WTC11 (cell line): ENCODE results near the gene P3H3. TPM values are rescaled to one million over a fixed set of nuclear protein-coding genes. Genes with fewer than 3 reads are reported as not detected.

Experiments
- ATAC-seq: fragments of 200-7000 bp; cut with Tn5 transposase; 2 replicates; pipeline ENCODE4 v1.10.0; 2021; ENCODE audit warnings: mild to moderate bottlenecking, moderate library complexity
- CTCF ChIA-PET: fragments of 300-600 bp; sonication (Branson Sonifier 250); formaldehyde crosslinking; loops from one replicate; lab custom pipeline; 2021; ENCODE audit warnings: antibody characterized with exemption; lab: Charles Lee
- POLR2A ChIA-PET: fragments of 350-600 bp; sonication (Branson Sonifier 250); formaldehyde crosslinking; loops from one replicate; lab custom pipeline; 2021; ENCODE audit warnings: antibody characterized with exemption; lab: Charles Lee
- DNase-seq: peaks from one replicate; pipeline ENCODE4 v3.0.0; 2021; ENCODE audit warnings: low spot score
- H3K27ac Mint-ChIP-seq: 2 replicates; pipeline ENCODE4 v1.8.0; 2021; ENCODE audit warnings: mixed read lengths
- H3K27me3 Mint-ChIP-seq: 2 replicates; pipeline ENCODE4 v1.8.0; 2021; ENCODE audit warnings: low read depth, mild to moderate bottlenecking, moderate library complexity, mixed read lengths
- H3K36me3 Mint-ChIP-seq: 2 replicates; pipeline ENCODE4 v1.8.0; 2021; ENCODE audit warnings: mixed read lengths
- H3K4me1 Mint-ChIP-seq: 2 replicates; pipeline ENCODE4 v1.8.0; 2022; ENCODE audit warnings: mixed read lengths
- H3K4me3 Mint-ChIP-seq: 2 replicates; pipeline ENCODE4 v1.8.0; 2021; ENCODE audit warnings: mild to moderate bottlenecking, moderate library complexity, mixed read lengths
- H3K9me3 Mint-ChIP-seq: 2 replicates; pipeline ENCODE4 v1.8.0; 2021; ENCODE audit warnings: mixed read lengths
- AFF4 ChIP-seq: sonication (generic); formaldehyde crosslinking; IDR thresholded peaks from 2 replicates; pipeline ENCODE4 v1.8.1; 2023; ENCODE audit warnings: mild to moderate bottlenecking, missing genetic modification reagents, borderline replicate concordance
- ARID4B ChIP-seq: sonication (generic); formaldehyde crosslinking; IDR thresholded peaks from 2 replicates; pipeline ENCODE4 v1.8.0; 2023; ENCODE audit warnings: missing genetic modification reagents, mild to moderate bottlenecking, borderline replicate concordance
- ATF2 ChIP-seq: sonication (generic); formaldehyde crosslinking; IDR thresholded peaks from 2 replicates; pipeline ENCODE4 v1.8.1; 2022; ENCODE audit warnings: low read depth, missing genetic modification reagents, borderline replicate concordance
- CREM ChIP-seq: sonication (generic); formaldehyde crosslinking; IDR thresholded peaks from 2 replicates; pipeline ENCODE4 v1.8.1; 2022; ENCODE audit warnings: mild to moderate bottlenecking, missing genetic modification reagents, moderate library complexity
- E2F5 ChIP-seq: sonication (generic); formaldehyde crosslinking; IDR thresholded peaks from 2 replicates; pipeline ENCODE4 v1.8.1; 2022; ENCODE audit warnings: mild to moderate bottlenecking, moderate library complexity, missing genetic modification reagents
- ERG ChIP-seq: fragments of 250-450 bp; sonication (Bioruptor Pico); IDR thresholded peaks from 2 replicates; pipeline ENCODE4 v1.8.0; 2021; ENCODE audit warnings: mild to moderate bottlenecking
- FOXP1 ChIP-seq: sonication (generic); formaldehyde crosslinking; IDR thresholded peaks from 2 replicates; pipeline ENCODE4 v1.8.0; 2022; ENCODE audit warnings: missing genetic modification reagents, mild to moderate bottlenecking, moderate library complexity, borderline replicate concordance
- MYBL2 ChIP-seq: sonication (generic); formaldehyde crosslinking; IDR thresholded peaks from 2 replicates; pipeline ENCODE4 v1.8.1; 2023; ENCODE audit warnings: mild to moderate bottlenecking, moderate library complexity, missing genetic modification reagents
- NFATC4 ChIP-seq: fragments of 250-450 bp; sonication (Bioruptor Pico); IDR thresholded peaks from 2 replicates; pipeline ENCODE4 v1.9.0; 2021; ENCODE audit warnings: mild to moderate bottlenecking
- NFE2L1 ChIP-seq: sonication (generic); formaldehyde crosslinking; IDR thresholded peaks from 2 replicates; pipeline ENCODE4 v1.8.1; 2023; ENCODE audit warnings: missing genetic modification reagents
- PREB ChIP-seq: sonication (generic); formaldehyde crosslinking; IDR thresholded peaks from 2 replicates; pipeline ENCODE4 v1.8.1; 2022; ENCODE audit warnings: mild to moderate bottlenecking, missing genetic modification reagents, moderate library complexity, borderline replicate concordance
- TEAD1 ChIP-seq: sonication (generic); formaldehyde crosslinking; IDR thresholded peaks from 2 replicates; pipeline ENCODE4 v1.8.0; 2022; ENCODE audit warnings: mild to moderate bottlenecking, missing genetic modification reagents
- TEAD4 ChIP-seq: sonication (generic); formaldehyde crosslinking; IDR thresholded peaks from 2 replicates; pipeline ENCODE4 v1.8.0; 2022; ENCODE audit warnings: mild to moderate bottlenecking, missing genetic modification reagents
- ZBTB43 ChIP-seq: sonication (generic); formaldehyde crosslinking; IDR thresholded peaks from 2 replicates; pipeline ENCODE4 v1.8.1; 2023; ENCODE audit warnings: mild to moderate bottlenecking, missing genetic modification reagents
- ZNF219 ChIP-seq: sonication (generic); formaldehyde crosslinking; IDR thresholded peaks from 2 replicates; pipeline ENCODE4 v1.8.0; 2023; ENCODE audit warnings: missing genetic modification reagents, mild to moderate bottlenecking, borderline replicate concordance
- ZNF317 ChIP-seq: sonication (generic); formaldehyde crosslinking; IDR thresholded peaks from 2 replicates; pipeline ENCODE4 v1.8.1; 2023; ENCODE audit warnings: low read depth, mild to moderate bottlenecking, moderate library complexity, missing genetic modification reagents, borderline replicate concordance
- ZNF416 ChIP-seq: fragments of 250-450 bp; sonication (Bioruptor Pico); IDR thresholded peaks from 2 replicates; pipeline ENCODE4 v1.9.0; 2021; ENCODE audit warnings: mild to moderate bottlenecking, inconsistent platforms
- total RNA-seq: library from RNA; stranded (reverse); gene quantifications from 3 replicates; pipeline ENCODE4 v1.2.3, GENCODE V29; 2021

Gene P3H3
- total RNA-seq, 1 experiment from 2014 or later, result 50.7 TPM

GRCh38 chr12:6871052-6871957, 43.1 kb downstream of the P3H3 start:
- Mint-ChIP-seq H3K27me3 (no peaks in the 10 kb centered on the region), H3K36me3 (peaks cover 40% of the 10 kb centered on the region), H3K4me3 (peak overlapping the region; percentile 89), H3K27ac (peak overlapping the region; percentile 96), H3K9me3 (no peaks in the 10 kb centered on the region), H3K4me1 (peaks cover 52% of the 10 kb centered on the region)
- ChIA-PET CTCF (interaction anchor here (0.7 to 8.5 kb wide), 18 partner anchors 11 to 317 kb away, joined by 4 to 181 read pairs (median 18); partner anchors contain the start of genes C12orf57, CDCA3, ENO2 and LRRC23), POLR2A (interaction anchor here (0.7 to 3.3 kb wide), 8 partner anchors 8 to 91 kb away, joined by 3 to 38 read pairs (median 10); partner anchors contain the start of genes C12orf57 and RNU7-1)
- ATAC-seq (no peak), DNase-seq (no peak)
- TF ChIP-seq FOXP1 (CRISPR knock-in tag) (no peak), ATF2 (CRISPR knock-in tag) (no peak), CREM (CRISPR knock-in tag) (no peak), NFE2L1 (CRISPR knock-in tag) (0 out of 2 replicates have a peak, but pooled peaks have one; percentile 48), E2F5 (no peak; the same call in 1 of the 2 replicates), ZNF317 (CRISPR knock-in tag) (no peak), ARID4B (CRISPR knock-in tag) (0 out of 2 replicates have a peak, but pooled peaks have one; percentile 14), ZBTB43 (0 out of 2 replicates have a peak, but pooled peaks have one; percentile 11), PREB (no peak), TEAD4 (CRISPR knock-in tag) (no peak), MYBL2 (no peak), NFATC4 (CRISPR knock-in tag) (peak; percentile 24; the same call in 1 of the 2 replicates), ZNF219 (CRISPR knock-in tag) (no peak), ZNF416 (CRISPR knock-in tag) (no peak), TEAD1 (CRISPR knock-in tag) (0 out of 2 replicates have a peak, but pooled peaks have one; percentile 1), AFF4 (CRISPR knock-in tag) (no peak), ERG (CRISPR knock-in tag) (no peak)
